Upper lobe of left lung (tissue), 4 donors: ENCODE results near the gene PLXNA1.

Experiments used
- POLR2A ChIP-seq, 4 donors: fragments of 450-650 bp; IDR thresholded peaks; one replicate each; pipeline ENCODE4 v1.5.1; 2016 to 2017; ENCODE audit warnings: antibody characterized with exemption in 4 of 4, mild to moderate bottlenecking in 2 of 4
- POLR2AphosphoS5 ChIP-seq, 2 donors: sonication (generic); formaldehyde crosslinking; IDR thresholded peaks; one replicate each; pipeline ENCODE4 v1.5.1; 2017; ENCODE audit warnings: antibody characterized with exemption in 2 of 2
- TF ChIP-seq, protein P1 (sequence below), 6 experiments: fragments of 450-650 bp in 4 of 6; fragments of 200-600 bp in 2 of 6; sonication (generic) in 2 of 6; IDR thresholded peaks; one replicate each; pipeline ENCODE4 v1.5.1; 2016 to 2019; ENCODE audit warnings: antibody characterized with exemption in 6 of 6

DNA sequence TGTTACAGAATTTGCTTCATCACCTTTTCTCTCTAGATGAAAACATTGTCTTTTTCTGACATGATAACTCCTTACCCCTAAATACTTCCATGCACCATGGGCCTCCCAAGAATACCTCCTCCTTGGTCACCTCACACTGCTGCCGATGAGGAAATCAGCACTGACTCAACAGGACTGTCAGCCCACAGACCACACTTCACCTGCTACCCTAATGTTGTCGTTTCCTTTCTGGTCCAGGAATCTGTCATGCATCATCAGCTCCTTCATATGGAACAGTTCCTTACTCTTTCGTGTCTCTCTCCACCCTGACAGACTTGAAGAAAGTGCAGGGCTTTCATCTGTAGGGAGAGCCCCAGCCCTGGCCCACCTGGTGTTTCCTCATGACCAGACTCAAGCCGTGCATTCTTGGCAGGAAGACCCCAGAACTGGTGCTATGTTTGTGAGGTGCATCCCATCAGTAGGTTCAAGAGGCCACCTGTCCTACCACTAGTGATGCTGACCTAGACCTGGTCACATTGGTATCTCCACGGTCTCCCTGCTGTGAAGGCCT is 41.1 kb upstream of the PLXNA1 start:
- TF ChIP-seq, protein P1, sequence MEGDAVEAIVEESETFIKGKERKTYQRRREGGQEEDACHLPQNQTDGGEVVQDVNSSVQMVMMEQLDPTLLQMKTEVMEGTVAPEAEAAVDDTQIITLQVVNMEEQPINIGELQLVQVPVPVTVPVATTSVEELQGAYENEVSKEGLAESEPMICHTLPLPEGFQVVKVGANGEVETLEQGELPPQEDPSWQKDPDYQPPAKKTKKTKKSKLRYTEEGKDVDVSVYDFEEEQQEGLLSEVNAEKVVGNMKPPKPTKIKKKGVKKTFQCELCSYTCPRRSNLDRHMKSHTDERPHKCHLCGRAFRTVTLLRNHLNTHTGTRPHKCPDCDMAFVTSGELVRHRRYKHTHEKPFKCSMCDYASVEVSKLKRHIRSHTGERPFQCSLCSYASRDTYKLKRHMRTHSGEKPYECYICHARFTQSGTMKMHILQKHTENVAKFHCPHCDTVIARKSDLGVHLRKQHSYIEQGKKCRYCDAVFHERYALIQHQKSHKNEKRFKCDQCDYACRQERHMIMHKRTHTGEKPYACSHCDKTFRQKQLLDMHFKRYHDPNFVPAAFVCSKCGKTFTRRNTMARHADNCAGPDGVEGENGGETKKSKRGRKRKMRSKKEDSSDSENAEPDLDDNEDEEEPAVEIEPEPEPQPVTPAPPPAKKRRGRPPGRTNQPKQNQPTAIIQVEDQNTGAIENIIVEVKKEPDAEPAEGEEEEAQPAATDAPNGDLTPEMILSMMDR (IDR thresholded peaks at IDR 0.05) = no peak
- TF ChIP-seq POLR2A (IDR thresholded peaks at IDR 0.05) (no peak), POLR2AphosphoS5 (IDR thresholded peaks at IDR 0.05) (no peak)
